ENCODE data around the gene HOXA6.

DNA sequence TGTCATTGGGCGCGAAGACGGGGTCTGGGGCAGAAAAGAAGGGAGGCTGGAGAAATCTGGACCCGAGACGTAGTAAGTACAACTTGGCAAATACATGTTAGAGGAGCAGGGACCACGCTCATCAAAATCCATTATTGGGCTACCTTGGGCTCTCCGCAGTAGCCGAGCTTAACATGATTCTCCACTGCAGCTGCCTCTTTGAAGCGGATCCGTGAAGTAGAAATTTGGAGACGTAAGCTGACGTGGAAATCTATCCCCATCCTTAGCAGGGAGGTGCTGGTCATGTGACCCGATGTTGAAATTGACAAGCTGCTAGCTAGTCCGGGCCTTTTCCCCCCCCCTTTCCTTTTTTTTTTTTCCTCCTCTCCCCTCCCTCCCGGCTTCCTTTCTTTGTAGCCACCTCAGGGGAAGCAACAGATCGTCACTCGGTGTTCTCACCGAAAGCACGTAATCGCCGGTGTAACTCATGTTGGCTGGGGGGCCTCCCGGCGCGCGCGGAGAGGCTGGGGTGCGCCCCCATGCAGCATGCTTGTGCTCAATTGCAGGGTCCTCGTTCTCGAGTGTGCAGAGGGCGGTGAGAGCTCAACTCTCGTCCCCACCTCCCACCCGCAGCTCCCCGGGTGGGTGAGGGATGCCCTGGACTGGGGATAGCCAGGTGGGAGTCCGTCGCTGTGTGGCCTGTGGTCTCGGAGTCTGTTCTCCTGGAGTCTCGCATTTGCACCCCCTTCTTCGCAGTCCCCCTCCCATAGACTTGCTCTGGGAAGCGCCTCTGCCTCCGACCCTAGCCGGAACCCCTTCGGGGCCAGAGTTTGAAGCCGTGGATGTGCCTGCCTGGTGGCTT lies 37.7 kb upstream of the HOXA6 start, which contains the start of gene HOXA11:
- TF ChIP-seq TAF1 (IDR thresholded peaks at IDR 0.05; ENCODE audit: borderline replicate concordance, low read depth, low read length) (no peak), POLR2AphosphoS5 (IDR thresholded peaks at IDR 0.05; ENCODE audit: low read depth, low read length) (no peak)

Measured in GM12892 (cell line).